ENCODE results near the gene ATXN2L.

- TF ChIP-seq CTCF (conservative IDR thresholded peaks at IDR 0.05 in 1 of 2, IDR thresholded peaks at IDR 0.05 in 1 of 2; ENCODE audit: low read depth in 1 of 2, low read length in 2 of 2) (no peak), EZH2 (IDR thresholded peaks at IDR 0.05; ENCODE audit: low read length, missing control alignments) (no peak)
Measured at GRCh38 chr16:28834349-28834748, 11.6 kb downstream of the ATXN2L start.
